Calu3 (cell line): ENCODE results near the gene MBD6. TPM values are rescaled to one million over a fixed set of nuclear protein-coding genes. Genes with fewer than 3 reads are reported as not detected.
"Not testable (repeated sequence)": the region's sequence is repeated elsewhere in the genome, so short reads cannot be mapped to it uniquely, and the experiment has no call there.

ENCODE experiments used
- BruUV-seq: library from RNA; stranded (reverse); fragments of 400-500 nt; replicated peaks from 2 replicates; lab custom pipeline; 2021; lab: Mats Ljungman, UMichigan
- CTCF ChIA-PET: fragments of 300-600 bp; sonication (Branson Sonifier 250); formaldehyde crosslinking; loops from one replicate; lab custom pipeline; 2022; ENCODE audit warnings: antibody characterized with exemption; lab: Charles Lee
- DNase-seq: peaks from one replicate; pipeline ENCODE4 v3.0.0; 2022
- H3K27ac Mint-ChIP-seq: one replicate; pipeline ENCODE4 v1.8.0; 2022; ENCODE audit warnings: mixed read lengths; ENCODE audit not compliant: unreplicated experiment
- H3K27me3 Mint-ChIP-seq: one replicate; pipeline ENCODE4 v1.8.0; 2022; ENCODE audit warnings: mixed read lengths; ENCODE audit not compliant: unreplicated experiment
- H3K36me3 Mint-ChIP-seq: one replicate; pipeline ENCODE4 v1.8.0; 2022; ENCODE audit warnings: mild to moderate bottlenecking, moderate library complexity, mixed read lengths; ENCODE audit not compliant: insufficient read depth, unreplicated experiment
- H3K4me1 Mint-ChIP-seq: one replicate; pipeline ENCODE4 v1.8.0; 2022; ENCODE audit warnings: mild to moderate bottlenecking, low read depth, mixed read lengths; ENCODE audit not compliant: unreplicated experiment
- H3K4me3 Mint-ChIP-seq: one replicate; pipeline ENCODE4 v1.8.0; 2022; ENCODE audit warnings: mild to moderate bottlenecking, low read depth, moderate library complexity, mixed read lengths; ENCODE audit not compliant: unreplicated experiment
- H3K9me3 Mint-ChIP-seq: one replicate; pipeline ENCODE4 v1.8.0; 2022; ENCODE audit warnings: low read depth, mixed read lengths; ENCODE audit not compliant: unreplicated experiment
- intact Hi-C: fragments of 100-400 bp; cut with micrococcal nuclease; formaldehyde crosslinking; loops from one replicate; pipeline ENCODE4 v1.10.0; 2022; ENCODE audit not compliant: unreplicated experiment
- total RNA-seq: library from RNA; stranded (reverse); gene quantifications from 2 replicates; pipeline ENCODE4 v1.2.3, GENCODE V29; 2022
- TF ChIP-seq, protein P1 (sequence below): fragments of 200-600 bp; IDR thresholded peaks from one replicate; pipeline ENCODE4 v1.8.0; 2022; ENCODE audit warnings: antibody characterized with exemption; ENCODE audit not compliant: unreplicated experiment

The MBD6 gene
- total RNA-seq, 1 experiment from 2014 or later, result 127 TPM

DNA sequence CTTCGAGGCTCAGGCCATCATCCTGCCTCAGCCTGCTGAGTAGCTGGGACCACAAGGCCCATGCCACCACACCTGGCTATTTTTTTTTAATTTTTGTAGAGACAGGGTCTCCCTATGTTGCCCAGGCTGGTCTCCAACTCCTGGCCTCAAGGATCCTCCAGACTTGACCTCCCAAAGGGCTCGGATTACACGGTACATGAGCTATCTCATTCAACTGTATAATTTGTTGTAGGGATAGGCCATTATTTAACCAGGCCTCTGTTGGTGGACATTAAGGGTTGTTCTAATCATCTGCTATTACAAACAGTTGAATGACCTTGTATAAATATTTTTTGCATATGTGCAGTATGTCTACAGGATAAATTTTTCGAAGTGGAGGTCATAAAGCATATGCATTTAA, 36.2 kb downstream of the MBD6 start:
- no peaks in the 10 kb centered on the region for H3K36me3 Mint-ChIP-seq
- BruUV-seq, result no TSS peak
- H3K9me3 Mint-ChIP-seq, result no peaks in the 10 kb centered on the region
- H3K27me3 Mint-ChIP-seq, result peaks cover 32% of the 10 kb centered on the region
- TF ChIP-seq, protein P1, sequence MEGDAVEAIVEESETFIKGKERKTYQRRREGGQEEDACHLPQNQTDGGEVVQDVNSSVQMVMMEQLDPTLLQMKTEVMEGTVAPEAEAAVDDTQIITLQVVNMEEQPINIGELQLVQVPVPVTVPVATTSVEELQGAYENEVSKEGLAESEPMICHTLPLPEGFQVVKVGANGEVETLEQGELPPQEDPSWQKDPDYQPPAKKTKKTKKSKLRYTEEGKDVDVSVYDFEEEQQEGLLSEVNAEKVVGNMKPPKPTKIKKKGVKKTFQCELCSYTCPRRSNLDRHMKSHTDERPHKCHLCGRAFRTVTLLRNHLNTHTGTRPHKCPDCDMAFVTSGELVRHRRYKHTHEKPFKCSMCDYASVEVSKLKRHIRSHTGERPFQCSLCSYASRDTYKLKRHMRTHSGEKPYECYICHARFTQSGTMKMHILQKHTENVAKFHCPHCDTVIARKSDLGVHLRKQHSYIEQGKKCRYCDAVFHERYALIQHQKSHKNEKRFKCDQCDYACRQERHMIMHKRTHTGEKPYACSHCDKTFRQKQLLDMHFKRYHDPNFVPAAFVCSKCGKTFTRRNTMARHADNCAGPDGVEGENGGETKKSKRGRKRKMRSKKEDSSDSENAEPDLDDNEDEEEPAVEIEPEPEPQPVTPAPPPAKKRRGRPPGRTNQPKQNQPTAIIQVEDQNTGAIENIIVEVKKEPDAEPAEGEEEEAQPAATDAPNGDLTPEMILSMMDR, result no peak
- peaks cover 7% of the 10 kb centered on the region for H3K4me1 Mint-ChIP-seq
- DNase-seq, result no peak
- intact Hi-C loops, result no loop called here
- no peak overlapping the region for H3K27ac Mint-ChIP-seq
- CTCF ChIA-PET, result no interaction called here
- no peak overlapping the region for H3K4me3 Mint-ChIP-seq

DNA sequence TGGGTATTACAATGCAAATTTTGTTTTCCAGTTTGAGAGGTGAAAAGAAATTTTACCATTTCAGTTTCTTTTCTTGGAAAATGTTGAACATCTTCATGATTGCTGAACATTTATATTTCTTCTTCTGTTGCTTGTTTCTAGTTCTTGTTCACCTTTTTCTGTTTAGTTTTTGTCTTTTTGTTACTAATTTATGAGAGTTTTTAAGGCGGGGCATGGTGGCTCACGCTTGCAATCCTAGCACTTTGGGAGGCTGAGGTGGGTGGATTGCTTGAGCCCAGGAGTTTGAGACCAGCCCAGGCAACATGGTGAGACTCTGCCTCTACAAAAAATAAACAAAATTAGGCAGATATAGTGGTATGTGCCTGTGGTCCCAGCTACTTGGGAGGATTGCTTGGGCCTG, 37.9 kb downstream of the MBD6 start:
- H3K27ac Mint-ChIP-seq, result no peak overlapping the region
- no peaks in the 10 kb centered on the region for H3K9me3 Mint-ChIP-seq
- peaks cover 35% of the 10 kb centered on the region for H3K27me3 Mint-ChIP-seq
- no peak overlapping the region for H3K4me3 Mint-ChIP-seq
- peaks cover 7% of the 10 kb centered on the region for H3K4me1 Mint-ChIP-seq
- no TSS peak for BruUV-seq
- TF ChIP-seq, protein P1, result no peak
- no peak for DNase-seq
- CTCF ChIA-PET, result no interaction called here
- intact Hi-C loops, result no loop called here
- no peaks in the 10 kb centered on the region for H3K36me3 Mint-ChIP-seq

DNA sequence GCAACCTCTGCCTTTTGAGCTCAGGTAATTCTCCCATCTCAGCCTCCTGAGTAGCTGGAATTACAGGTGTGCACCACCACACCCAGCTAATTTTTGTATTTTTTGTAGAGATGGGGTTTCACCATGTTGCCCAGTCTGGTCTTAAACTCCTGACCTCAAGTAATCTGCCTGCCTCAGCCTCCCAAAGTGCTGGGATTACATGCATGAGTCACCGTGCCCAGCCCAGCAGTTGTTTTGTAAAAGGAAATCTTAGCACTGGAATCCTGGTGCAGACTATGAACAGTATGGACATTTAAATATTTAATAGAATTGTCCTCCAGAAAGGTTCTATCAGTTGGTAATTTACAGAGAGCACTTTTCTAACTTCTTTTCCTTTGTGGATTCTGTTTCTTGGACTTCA, 38.5 kb downstream of the MBD6 start:
- CTCF ChIA-PET, result not testable (repeated sequence)

DNA sequence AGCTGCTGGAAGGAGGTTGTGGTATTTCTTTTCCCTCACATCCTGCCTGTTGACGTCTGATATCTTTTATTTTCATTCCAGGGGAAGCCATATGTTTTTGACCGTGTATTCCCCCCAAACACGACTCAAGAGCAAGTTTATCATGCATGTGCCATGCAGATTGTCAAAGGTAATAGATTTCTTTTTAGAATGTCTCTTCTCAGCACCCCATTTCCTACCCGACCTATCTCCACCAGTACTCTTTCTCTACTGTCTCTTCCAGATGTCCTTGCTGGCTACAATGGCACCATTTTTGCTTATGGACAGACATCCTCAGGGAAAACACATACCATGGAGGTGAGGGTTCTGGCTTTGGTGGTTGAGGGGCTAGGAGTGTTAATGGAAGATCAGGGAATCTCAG, 40.7 kb downstream of the MBD6 start:
- CTCF ChIA-PET, result no interaction called here
- TF ChIP-seq, protein P1, result no peak
- no peak for DNase-seq
- H3K9me3 Mint-ChIP-seq, result no peaks in the 10 kb centered on the region
- no peaks in the 10 kb centered on the region for H3K36me3 Mint-ChIP-seq
- peaks cover 51% of the 10 kb centered on the region for H3K27me3 Mint-ChIP-seq
- intact Hi-C loops, result no loop called here
- no TSS peak for BruUV-seq
- no peak overlapping the region for H3K4me3 Mint-ChIP-seq
- no peak overlapping the region for H3K27ac Mint-ChIP-seq
- H3K4me1 Mint-ChIP-seq, result no peaks in the 10 kb centered on the region

More for the DNA sequence above, 38.5 kb downstream of the MBD6 start:
- peaks cover 35% of the 10 kb centered on the region for H3K27me3 Mint-ChIP-seq
- BruUV-seq, H3K4me1 Mint-ChIP-seq, H3K36me3 Mint-ChIP-seq, intact Hi-C loops, H3K27ac Mint-ChIP-seq, H3K4me3 Mint-ChIP-seq, H3K9me3 Mint-ChIP-seq, DNase-seq: not testable (repeated sequence)

GRCh38 chr12:57564178-57564740, 41.6 kb downstream of the MBD6 start:
- TF ChIP-seq, protein P1, result no peak
- H3K9me3 Mint-ChIP-seq, result no peaks in the 10 kb centered on the region
- H3K4me1 Mint-ChIP-seq, result no peaks in the 10 kb centered on the region
- BruUV-seq, result no TSS peak
- no peak for DNase-seq
- no peaks in the 10 kb centered on the region for H3K36me3 Mint-ChIP-seq
- no peak overlapping the region for H3K4me3 Mint-ChIP-seq
- CTCF ChIA-PET, result interaction anchor here (0.9 kb wide), 1 partner anchor 19 kb away, joined by 3 read pairs; no protein-coding TSS in a partner anchor
- H3K27me3 Mint-ChIP-seq, result peaks cover 60% of the 10 kb centered on the region
- intact Hi-C loops, result no loop called here
- H3K27ac Mint-ChIP-seq, result no peak overlapping the region
